GM12864 (cell line): Measurements from ENCODE around the gene GPRC5A.

Experiments
- DNase-seq: peaks from one replicate; pipeline ENCODE4 v3.0.0-alpha.2; 2011; ENCODE audit warnings: low read depth
- H3K4me3 ChIP-seq: 2 replicates; pipeline ENCODE4 v1.5.1; 2011; ENCODE audit warnings: mild to moderate bottlenecking, low read depth, low read length, control low read depth
- CTCF ChIP-seq: IDR thresholded peaks from 2 replicates; pipeline ENCODE4 v1.5.1; 2011; ENCODE audit warnings: low read depth, mild to moderate bottlenecking, moderate library complexity, low read length, control low read depth, inconsistent platforms; ENCODE audit errors: missing control alignments

Gene GPRC5A

GRCh38 chr12:12902036-12902435 lies 10.7 kb downstream of the GPRC5A start:
- TF ChIP-seq CTCF = no peak
- no peak for DNase-seq
- no peak overlapping the region for H3K4me3 ChIP-seq

- TF ChIP-seq CTCF = no peak
- no peak for DNase-seq
- no peak overlapping the region for H3K4me3 ChIP-seq
These were observed 12.6 kb downstream of the GPRC5A start for GRCh38 chr12:12903642-12904609.

DNA sequence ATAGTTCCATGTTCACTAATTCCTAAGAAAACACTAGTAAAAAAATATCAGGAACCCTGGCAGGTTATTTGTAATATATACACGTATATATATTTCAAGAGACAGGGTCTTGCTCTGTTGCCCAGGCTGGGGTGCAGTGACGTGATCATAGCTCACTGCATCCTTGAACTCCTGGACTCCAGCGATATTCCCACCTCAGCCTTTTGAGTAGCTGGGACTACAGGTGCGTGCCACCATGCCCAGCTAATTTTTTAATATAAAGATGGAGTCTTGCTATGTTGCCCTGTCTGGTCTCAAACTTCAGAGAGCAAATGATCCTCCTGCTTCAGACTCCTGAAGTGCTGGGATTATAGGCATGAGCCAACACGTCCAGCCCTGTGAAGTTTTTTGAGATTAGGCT lies 16.2 kb downstream of the GPRC5A start:
- TF ChIP-seq CTCF = no peak
- DNase-seq = no peak
- H3K4me3 ChIP-seq = no peak overlapping the region

DNA sequence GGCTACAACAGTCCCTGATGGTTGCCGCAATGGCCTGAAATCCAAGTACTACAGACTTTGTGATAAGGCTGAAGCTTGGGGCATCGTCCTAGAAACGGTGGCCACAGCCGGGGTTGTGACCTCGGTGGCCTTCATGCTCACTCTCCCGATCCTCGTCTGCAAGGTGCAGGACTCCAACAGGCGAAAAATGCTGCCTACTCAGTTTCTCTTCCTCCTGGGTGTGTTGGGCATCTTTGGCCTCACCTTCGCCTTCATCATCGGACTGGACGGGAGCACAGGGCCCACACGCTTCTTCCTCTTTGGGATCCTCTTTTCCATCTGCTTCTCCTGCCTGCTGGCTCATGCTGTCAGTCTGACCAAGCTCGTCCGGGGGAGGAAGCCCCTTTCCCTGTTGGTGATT lies 16.9 kb downstream of the GPRC5A start:
- no peak for TF ChIP-seq CTCF
- no peak overlapping the region for H3K4me3 ChIP-seq
- no peak for DNase-seq

GRCh38 chr12:12908711-12909110 lies 17.3 kb downstream of the GPRC5A start:
- no peak for TF ChIP-seq CTCF
- no peak overlapping the region for H3K4me3 ChIP-seq
- DNase-seq = no peak

- TF ChIP-seq CTCF = no peak
- H3K4me3 ChIP-seq = no peak overlapping the region
- DNase-seq = no peak
These were observed 18.0 kb downstream of the GPRC5A start for GRCh38 chr12:12909228-12909994.
